ENCODE measurements around the gene TMEM107.

TMEM107 gene

DNA sequence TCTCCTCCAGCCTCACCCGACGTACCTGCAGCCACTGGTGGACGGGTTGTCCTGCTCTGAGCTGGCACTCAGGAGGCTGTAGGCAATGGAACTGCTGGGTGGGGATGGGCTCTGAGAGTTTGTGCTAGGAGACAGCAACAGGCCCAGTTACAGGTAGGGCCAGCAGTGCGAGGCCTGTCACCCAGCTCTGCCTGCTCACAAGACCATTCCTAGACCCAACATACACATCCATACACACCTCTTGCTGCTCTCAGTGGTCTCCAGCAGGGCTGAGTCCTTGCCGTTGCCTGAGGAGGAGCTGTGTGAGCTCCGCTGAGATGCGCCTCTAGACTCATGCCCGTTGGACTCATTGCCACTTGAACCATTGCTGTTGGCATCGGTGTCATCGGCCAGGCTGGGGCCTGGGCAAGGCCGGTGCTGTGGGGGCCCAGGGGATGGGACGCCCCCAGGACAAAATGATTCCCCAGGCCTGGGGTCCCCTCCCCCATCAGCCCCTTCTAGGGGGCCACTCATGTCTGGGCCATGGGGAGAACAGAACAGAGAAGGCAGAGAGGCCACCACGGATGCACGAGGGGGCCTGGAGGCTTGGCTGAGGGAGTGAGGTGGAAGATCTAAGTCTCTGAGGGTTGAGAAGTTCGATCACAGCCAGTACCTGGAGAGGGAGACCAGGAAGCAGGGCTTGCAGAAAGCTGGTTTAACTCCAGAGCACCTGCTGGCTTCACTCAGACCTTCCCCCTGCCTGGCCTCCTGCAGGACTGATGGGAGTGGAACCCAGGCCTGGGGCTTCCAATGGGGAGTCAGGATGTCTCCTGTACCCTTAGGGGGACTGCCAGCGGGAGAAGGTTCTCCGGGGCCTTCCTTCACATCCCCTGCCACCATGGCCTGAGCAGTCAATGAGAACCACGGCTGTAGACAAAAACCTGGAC, 25.7 kb downstream of the TMEM107 start:
- no peak for DNase-seq (ENCODE audit: low read depth in 2 of 2)

DNA sequence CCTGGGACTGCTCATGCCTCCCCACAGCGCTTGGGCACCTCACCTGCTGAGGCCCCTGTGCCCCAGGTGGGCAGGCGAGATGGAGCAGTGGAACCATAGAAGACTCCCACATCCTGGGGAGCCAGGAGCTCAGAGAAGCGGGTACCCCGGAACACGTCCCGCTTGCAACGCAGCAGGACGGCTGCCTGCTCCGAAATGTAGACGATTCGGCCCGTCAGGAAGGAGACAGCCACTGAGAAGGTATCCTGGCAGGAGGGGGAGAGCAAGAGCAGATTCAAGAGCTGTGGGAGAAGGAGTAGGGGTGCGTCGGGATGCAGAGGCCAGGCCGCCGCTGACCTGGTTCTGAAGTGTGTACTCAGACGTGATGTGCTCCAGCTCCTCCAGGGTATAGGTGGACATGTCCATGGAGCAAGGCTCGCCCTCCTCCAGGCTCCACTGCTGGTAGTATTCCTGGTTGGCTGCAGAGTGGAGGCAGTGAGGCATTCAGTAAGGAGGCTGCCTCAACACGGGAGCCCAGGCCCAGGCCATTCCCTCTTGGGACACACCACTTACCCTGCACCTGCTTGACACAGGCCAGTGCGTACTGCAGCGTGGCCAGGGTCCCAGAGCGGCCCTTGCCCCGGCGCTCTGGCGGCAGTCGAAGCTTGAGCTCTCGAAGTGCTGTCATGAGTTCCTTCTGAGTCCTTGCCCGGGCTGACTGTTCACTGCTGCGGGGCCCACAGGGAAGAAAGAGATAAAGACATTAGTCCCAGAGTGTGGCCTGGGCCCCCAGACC, 26.6 kb downstream of the TMEM107 start:
- DNase-seq (ENCODE audit: low read depth in 2 of 2) = no peak

DNA sequence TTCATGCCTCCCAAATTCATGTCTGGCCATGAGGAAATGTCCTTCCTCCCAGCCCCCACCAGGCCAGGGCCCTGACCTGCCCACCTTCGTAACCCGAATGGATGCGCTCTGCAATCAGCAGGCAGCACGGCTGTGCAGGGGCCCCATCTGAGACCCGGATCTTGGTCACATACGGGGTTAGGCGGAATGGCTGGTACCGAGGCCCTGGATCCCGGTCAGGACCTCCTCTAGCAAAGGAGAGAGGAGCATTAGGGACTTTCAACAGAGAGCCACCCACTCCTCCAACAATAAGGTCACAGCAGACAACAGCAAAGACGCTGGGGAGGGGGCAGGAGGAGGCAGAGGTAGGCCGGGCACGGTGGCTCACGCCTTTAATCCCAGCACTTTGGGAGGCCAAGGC, 27.6 kb downstream of the TMEM107 start:
- no peak for DNase-seq (ENCODE audit: low read depth in 2 of 2)

DNA sequence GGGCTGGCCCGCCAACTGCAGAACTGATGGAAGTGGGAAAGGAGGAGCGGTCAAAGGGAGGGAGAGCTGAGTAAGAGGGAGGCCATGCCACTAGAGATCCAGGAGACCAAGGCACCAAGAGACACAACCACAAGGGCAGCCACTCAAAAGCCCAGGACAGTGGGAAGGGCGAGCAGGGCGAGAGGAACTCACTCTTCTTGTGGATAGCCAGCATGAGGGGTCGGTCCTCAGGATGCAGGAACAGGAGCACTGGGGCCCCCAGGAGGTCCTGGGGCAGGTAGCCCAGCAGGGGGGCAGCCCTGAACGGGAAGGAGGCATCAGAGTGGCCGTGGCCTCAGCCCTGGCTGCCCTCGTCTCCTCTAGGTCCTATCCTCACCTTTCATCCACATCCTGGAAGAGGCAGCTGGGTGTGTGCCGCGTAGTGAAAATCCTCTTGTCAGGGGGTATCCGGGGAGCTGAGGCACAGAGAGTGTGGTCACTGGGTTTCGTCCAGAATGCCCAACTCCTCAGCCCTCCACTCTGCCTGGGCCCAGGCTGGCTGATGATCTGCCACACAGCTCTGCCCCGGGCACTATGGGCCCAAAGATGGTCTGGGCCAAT, 28.3 kb downstream of the TMEM107 start:
- DNase-seq (ENCODE audit: low read depth in 2 of 2) = no peak

GRCh38 chr17:8147141-8147804, 28.9 kb downstream of the TMEM107 start:
- no peak for DNase-seq (ENCODE audit: low read depth in 2 of 2)

DNA sequence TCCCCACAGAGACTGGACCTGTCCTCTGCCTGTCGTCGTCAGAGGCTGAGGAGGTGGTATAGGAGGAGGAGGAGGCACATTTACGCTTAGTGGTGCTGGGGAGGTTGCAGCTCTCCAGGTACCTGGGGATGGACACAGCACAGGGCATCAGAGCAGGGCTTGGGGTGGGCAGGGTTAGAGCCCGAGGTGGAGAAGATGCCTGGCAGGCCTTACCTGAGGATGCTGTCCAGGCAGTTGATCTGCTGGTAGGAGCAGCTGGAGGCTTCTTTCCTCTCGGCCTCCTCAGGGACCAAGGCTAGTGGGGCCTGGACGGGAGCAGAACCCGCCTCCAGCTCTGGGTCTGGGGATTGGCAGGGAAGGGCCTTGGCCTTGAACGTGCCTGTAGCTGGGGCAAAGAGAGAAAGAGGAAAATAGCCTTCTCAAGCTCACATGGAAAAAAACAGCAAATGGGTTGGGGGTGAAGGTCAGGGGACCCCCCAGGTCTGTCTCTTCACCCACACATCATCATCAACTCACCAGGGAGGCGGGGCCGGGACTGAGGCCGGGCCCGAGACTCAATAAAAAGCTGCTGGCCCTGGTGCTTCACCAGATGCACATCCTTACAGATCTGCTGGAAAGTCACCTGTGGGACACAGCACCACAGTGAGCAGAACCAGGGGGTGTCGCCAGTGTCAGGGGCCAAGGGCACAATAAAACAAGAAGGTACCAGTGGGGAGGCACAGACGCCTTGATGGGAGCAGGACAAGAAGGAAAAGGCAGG, 29.6 kb downstream of the TMEM107 start:
- no peak for DNase-seq (ENCODE audit: low read depth in 2 of 2)

DNA sequence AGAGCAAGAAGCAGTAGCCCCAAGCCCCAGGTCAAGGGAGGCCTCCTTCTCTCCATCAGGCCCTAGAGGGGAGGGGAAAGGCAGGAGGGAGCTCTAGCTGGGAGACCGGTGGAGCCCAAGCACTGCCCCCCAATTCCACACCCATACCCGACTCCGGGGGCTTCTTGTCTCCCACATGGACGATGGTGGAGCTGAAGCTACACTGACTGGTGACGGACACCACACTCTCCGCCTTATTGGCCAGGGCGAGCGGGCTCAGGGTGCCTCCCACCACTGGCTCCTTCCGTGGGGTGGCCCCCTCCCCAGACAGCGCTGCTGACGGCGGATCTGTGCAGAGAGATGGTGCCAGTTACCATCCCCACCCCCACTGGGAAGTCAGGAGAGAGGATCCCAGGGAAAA, 30.4 kb downstream of the TMEM107 start:
- no peak for DNase-seq (ENCODE audit: low read depth in 2 of 2)

GRCh38 chr17:8144401-8145231, 31.6 kb downstream of the TMEM107 start:
- no peak for DNase-seq (ENCODE audit: low read depth in 2 of 2)

GRCh38 chr17:8143581-8144400, 32.4 kb downstream of the TMEM107 start:
- DNase-seq (ENCODE audit: low read depth in 2 of 2) = no peak

DNA sequence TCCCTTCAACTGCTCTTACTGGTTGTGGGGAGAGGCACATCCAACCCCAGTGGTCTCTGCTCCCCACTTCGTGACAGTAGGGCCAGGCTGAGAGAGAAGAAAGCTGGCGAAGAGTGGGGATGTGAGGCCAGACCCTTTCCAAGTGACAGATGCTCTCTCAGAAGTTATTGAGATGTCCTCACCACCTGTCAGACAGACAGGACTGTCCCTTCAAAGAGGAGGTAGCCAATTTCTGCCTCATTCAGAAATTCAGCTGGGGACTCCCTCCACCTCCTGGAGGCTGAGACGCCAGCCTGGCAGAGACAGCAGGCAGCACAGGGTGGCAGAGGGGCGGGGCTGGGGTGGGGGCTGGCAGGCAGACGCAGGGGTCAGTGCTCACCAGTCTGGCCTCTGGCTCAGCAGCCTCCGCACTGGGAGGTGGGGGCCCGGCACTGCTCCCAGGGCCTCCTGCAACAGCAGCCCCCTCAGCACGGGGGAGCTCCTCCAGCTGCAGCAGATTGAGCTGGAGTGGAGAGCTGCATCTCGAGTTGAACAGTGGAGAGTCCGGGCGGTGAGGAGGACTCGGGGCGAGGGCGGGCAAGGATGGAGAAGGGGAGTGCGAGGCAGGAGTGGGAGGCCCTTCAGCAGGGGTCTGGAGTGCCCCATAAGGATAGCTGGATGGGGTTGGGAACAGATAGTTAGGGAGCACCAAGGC, 33.1 kb downstream of the TMEM107 start:
- no peak for DNase-seq (ENCODE audit: low read depth in 2 of 2)

DNA sequence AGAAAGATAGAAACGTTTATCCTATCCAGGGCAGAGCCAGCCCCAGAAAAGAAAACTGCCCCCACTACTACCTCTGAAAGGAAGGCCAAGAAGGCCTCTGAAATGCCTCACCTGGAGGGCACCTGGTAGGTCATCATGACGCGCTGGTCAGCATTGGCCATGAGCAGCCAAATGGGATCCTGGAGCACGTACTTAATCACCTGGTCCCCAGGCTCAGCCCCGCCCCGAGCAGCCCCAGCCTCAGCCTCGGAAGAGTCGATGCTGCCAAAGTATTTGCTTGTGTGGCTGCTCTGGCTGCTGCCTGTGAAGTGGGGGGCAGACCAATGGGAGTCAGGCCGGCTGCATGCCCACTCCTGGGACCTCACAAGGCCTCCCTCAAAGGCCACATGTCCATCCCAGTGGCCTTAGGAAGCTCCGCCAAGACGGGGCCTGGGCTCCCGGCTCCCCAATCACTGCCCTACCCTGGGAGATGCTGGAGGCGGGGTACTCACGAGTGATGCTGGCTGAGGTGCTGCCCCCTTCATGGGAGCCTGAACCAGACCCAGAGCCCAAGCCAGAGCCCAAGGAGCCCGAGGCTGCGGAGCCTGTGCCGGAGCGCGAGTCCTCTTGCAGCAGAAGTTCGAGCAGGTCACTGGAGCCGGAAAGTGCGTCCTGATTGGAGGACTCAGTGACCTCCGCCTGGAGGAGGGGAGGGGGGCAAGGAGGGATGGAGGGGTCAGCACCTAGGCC, 33.9 kb downstream of the TMEM107 start:
- DNase-seq (ENCODE audit: low read depth in 2 of 2) = no peak

- no peak for DNase-seq (ENCODE audit: low read depth in 2 of 2)
These were observed 34.4 kb downstream of the TMEM107 start for GRCh38 chr17:8141741-8142140.

- DNase-seq (ENCODE audit: low read depth in 2 of 2) = no peak
These were observed 35.1 kb downstream of the TMEM107 start for GRCh38 chr17:8141045-8141444.

GRCh38 chr17:8140065-8141029, 35.8 kb downstream of the TMEM107 start:
- no peak for DNase-seq (ENCODE audit: low read depth in 2 of 2)

GRCh38 chr17:8138672-8139371, 37.4 kb downstream of the TMEM107 start:
- DNase-seq (ENCODE audit: low read depth in 2 of 2) = peak; percentile 90 to 94

DNA sequence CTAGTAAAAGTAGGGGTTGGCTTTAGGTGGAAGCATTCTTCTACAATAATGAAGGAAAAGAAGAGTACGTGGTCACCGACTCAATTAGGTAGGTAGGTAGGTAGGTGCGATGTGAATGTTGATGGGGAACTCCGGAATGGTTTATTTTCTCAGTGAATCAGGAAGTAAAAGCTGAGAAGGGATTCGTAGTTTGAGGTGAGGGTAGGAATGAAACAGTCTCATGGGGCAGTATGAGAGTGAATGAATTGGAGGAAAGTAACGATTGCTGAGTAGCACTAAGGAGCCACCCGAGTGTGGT, 37.9 kb downstream of the TMEM107 start:
- DNase-seq (ENCODE audit: low read depth in 2 of 2) = no peak
